HepG2 (cell line): ENCODE results near the gene HMHB1. TPM values are rescaled to one million over a fixed set of nuclear protein-coding genes. Genes with fewer than 3 reads are reported as not detected.

Experiments
- ARHGAP35 ChIP-seq: sonication (generic); formaldehyde crosslinking; IDR thresholded peaks from 2 replicates; pipeline ENCODE4 v1.9.0; 2022; ENCODE audit warnings: mild to moderate bottlenecking, inconsistent platforms, moderate library complexity, missing genetic modification reagents, borderline replicate concordance
- BRD4 ChIP-seq: sonication (generic); formaldehyde crosslinking; IDR thresholded peaks from 2 replicates; pipeline ENCODE4 v1.4.0; 2020; ENCODE audit warnings: missing genetic modification reagents
- ETV5 ChIP-seq: IDR thresholded peaks from 2 replicates; pipeline ENCODE4 v1.6.1; 2018; ENCODE audit warnings: missing biosample characterization, missing genetic modification reagents, inconsistent platforms, borderline replicate concordance
- FOXJ3 ChIP-seq: sonication (generic); formaldehyde crosslinking; IDR thresholded peaks from 2 replicates; pipeline ENCODE4 v1.4.0; 2020; ENCODE audit warnings: missing genetic modification reagents, mild to moderate bottlenecking, borderline replicate concordance
- GATAD1 ChIP-seq: IDR thresholded peaks from 2 replicates; pipeline ENCODE4 v1.6.1; 2016; ENCODE audit warnings: missing genetic modification reagents, missing compliant biosample characterization
- HMGXB4 ChIP-seq, 2 experiments: sonication (generic) in 1 of 2; formaldehyde crosslinking in 1 of 2; IDR thresholded peaks; 2 replicates each; pipeline versions ENCODE4 v1.4.0 to v1.6.1; 2018 to 2020; ENCODE audit warnings: missing genetic modification reagents in 2 of 2, borderline replicate concordance in 1 of 2, low read depth in 1 of 2, mild to moderate bottlenecking in 1 of 2, missing biosample characterization in 1 of 2
- HOXA3 ChIP-seq: sonication (generic); formaldehyde crosslinking; IDR thresholded peaks from 2 replicates; pipeline ENCODE4 v1.5.0; 2020; ENCODE audit warnings: missing genetic modification reagents
- MED1 ChIP-seq: sonication (generic); formaldehyde crosslinking; IDR thresholded peaks from 2 replicates; pipeline ENCODE4 v1.4.0; 2020; ENCODE audit warnings: missing genetic modification reagents
- NRL ChIP-seq: sonication (generic); formaldehyde crosslinking; IDR thresholded peaks from 2 replicates; pipeline ENCODE4 v1.5.0; 2020; ENCODE audit warnings: missing genetic modification reagents, mild to moderate bottlenecking, moderate library complexity, borderline replicate concordance
- RFX3 ChIP-seq: IDR thresholded peaks from 2 replicates; pipeline ENCODE4 v1.6.1; 2016; ENCODE audit warnings: missing biosample characterization, missing genetic modification reagents
- SNAPC2 ChIP-seq: sonication (generic); formaldehyde crosslinking; IDR thresholded peaks from 2 replicates; pipeline ENCODE4 v1.8.1; 2022; ENCODE audit warnings: mild to moderate bottlenecking, missing genetic modification reagents
- SNAPC5 ChIP-seq: sonication (generic); formaldehyde crosslinking; IDR thresholded peaks from 2 replicates; pipeline ENCODE4 v1.8.1; 2023; ENCODE audit warnings: mild to moderate bottlenecking, missing genetic modification reagents, borderline replicate concordance
- SRSF9 ChIP-seq: fragments of 200-400 bp; formaldehyde crosslinking; IDR thresholded peaks from 2 replicates; pipeline ENCODE4 v1.6.1; 2018; ENCODE audit warnings: borderline replicate concordance, mild to moderate bottlenecking, low read depth, low read length; ENCODE audit not compliant: insufficient read depth, poor library complexity, severe bottlenecking
- TCF7L2 ChIP-seq: IDR thresholded peaks from 2 replicates; pipeline ENCODE4 v1.6.1; 2011; ENCODE audit warnings: mild to moderate bottlenecking, low read depth, low read length, moderate library complexity
- ZNF446 ChIP-seq: sonication (generic); formaldehyde crosslinking; IDR thresholded peaks from 2 replicates; pipeline ENCODE4 v1.5.0; 2020; ENCODE audit warnings: mild to moderate bottlenecking, missing genetic modification reagents
- ZNF549 ChIP-seq: sonication (generic); formaldehyde crosslinking; IDR thresholded peaks from 2 replicates; pipeline ENCODE4 v1.5.0; 2020; ENCODE audit warnings: missing genetic modification reagents
- ZNF644 ChIP-seq: IDR thresholded peaks from 2 replicates; pipeline ENCODE4 v1.6.1; 2016; ENCODE audit warnings: low read depth
- ZNF713 ChIP-seq: sonication (generic); formaldehyde crosslinking; IDR thresholded peaks from 2 replicates; pipeline ENCODE4 v1.4.0; 2020; ENCODE audit warnings: mild to moderate bottlenecking, missing genetic modification reagents
- ZNF777 ChIP-seq: sonication (generic); formaldehyde crosslinking; IDR thresholded peaks from 2 replicates; pipeline ENCODE4 v1.4.0; 2020; ENCODE audit warnings: missing genetic modification reagents
- polyA plus RNA-seq, 8 experiments: library from polyadenylated mRNA; depleted of rRNA in 3 of 8; stranded (reverse) in 7 of 8; unstranded in 1 of 8; fragments of >200 nt; fragmentation: Illumina TruSeq in 4 of 8; extraction: Trizol in 4 of 8; gene quantifications; 2 replicates each; pipeline versions ENCODE4 v1.2.1 to v1.2.3, GENCODE V29; 2011 to 2016; ENCODE audit warnings: low read depth in 4 of 8, missing spikeins in 1 of 8, mixed read lengths in 1 of 8; ENCODE audit not compliant: insufficient read depth in 1 of 8
- total RNA-seq, 5 experiments: library from RNA; depleted of rRNA; stranded (reverse); fragments of >200 nt; fragmentation: Illumina TruSeq; extraction: Trizol; gene quantifications; 2 replicates each; pipeline ENCODE4 v1.2.3, GENCODE V29; 2016; ENCODE audit warnings: low read depth in 1 of 5
- TF ChIP-seq, protein P1 (sequence below): sonication (generic); formaldehyde crosslinking; conservative IDR thresholded peaks from 2 replicates; pipeline ENCODE4 v1.4.0; 2020; ENCODE audit warnings: missing genetic modification reagents
- TF ChIP-seq, protein P2 (sequence below): sonication (generic); formaldehyde crosslinking; IDR thresholded peaks from 2 replicates; pipeline ENCODE4 v1.8.1; 2023; ENCODE audit warnings: mild to moderate bottlenecking, missing genetic modification reagents
- TF ChIP-seq, protein P3 (sequence below): sonication (generic); formaldehyde crosslinking; IDR thresholded peaks from 2 replicates; pipeline ENCODE4 v1.5.0; 2020; ENCODE audit warnings: mild to moderate bottlenecking, missing genetic modification reagents, moderate library complexity

HMHB1 gene
- total and polyA plus RNA-seq, 2 of the 13 experiments (the other 11 are each of a cell fraction or from before 2014, with no cell fraction given) = not detected

- TF ChIP-seq SRSF9 (no peak), ZNF777 (CRISPR knock-in tag) (no peak), BRD4 (no peak), RFX3 (no peak), MED1 (0 out of 2 replicates have a peak, but pooled peaks have one; percentile 49), ZNF713 (CRISPR knock-in tag) (no peak), NRL (CRISPR knock-in tag) (no peak), ARHGAP35 (no peak), SNAPC5 (CRISPR knock-in tag) (no peak), SNAPC2 (CRISPR knock-in tag) (no peak), ZNF549 (no peak), HMGXB4 (CRISPR knock-in tag; IDR thresholded peaks at IDR 0.05; ENCODE audit: borderline replicate concordance in 1 of 2, low read depth in 1 of 2) (peak in 1 of 2 experiments; percentile 63; a peak in 1 of 4 replicates), FOXJ3 (CRISPR knock-in tag) (no peak), TCF7L2 (no peak), ZNF644 (CRISPR knock-in tag) (no peak), GATAD1 (CRISPR knock-in tag) (0 out of 2 replicates have a peak, but pooled peaks have one; percentile 19), ZNF446 (CRISPR knock-in tag) (no peak), HOXA3 (CRISPR knock-in tag) (peak; percentile 28; the same call in 1 of the 2 replicates), ETV5 (CRISPR knock-in tag) (no peak)
- TF ChIP-seq, protein P1, sequence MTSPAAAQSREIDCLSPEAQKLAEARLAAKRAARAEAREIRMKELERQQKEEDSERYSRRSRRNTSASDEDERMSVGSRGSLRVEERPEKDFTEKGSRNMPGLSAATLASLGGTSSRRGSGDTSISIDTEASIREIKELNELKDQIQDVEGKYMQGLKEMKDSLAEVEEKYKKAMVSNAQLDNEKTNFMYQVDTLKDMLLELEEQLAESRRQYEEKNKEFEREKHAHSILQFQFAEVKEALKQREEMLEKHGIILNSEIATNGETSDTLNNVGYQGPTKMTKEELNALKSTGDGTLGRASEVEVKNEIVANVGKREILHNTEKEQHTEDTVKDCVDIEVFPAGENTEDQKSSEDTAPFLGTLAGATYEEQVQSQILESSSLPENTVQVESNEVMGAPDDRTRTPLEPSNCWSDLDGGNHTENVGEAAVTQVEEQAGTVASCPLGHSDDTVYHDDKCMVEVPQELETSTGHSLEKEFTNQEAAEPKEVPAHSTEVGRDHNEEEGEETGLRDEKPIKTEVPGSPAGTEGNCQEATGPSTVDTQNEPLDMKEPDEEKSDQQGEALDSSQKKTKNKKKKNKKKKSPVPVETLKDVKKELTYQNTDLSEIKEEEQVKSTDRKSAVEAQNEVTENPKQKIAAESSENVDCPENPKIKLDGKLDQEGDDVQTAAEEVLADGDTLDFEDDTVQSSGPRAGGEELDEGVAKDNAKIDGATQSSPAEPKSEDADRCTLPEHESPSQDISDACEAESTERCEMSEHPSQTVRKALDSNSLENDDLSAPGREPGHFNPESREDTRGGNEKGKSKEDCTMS = no peak
- TF ChIP-seq, protein P2, sequence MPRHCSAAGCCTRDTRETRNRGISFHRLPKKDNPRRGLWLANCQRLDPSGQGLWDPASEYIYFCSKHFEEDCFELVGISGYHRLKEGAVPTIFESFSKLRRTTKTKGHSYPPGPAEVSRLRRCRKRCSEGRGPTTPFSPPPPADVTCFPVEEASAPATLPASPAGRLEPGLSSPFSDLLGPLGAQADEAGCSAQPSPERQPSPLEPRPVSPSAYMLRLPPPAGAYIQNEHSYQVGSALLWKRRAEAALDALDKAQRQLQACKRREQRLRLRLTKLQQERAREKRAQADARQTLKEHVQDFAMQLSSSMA (CRISPR knock-in tag) = no peak
- TF ChIP-seq, protein P3, sequence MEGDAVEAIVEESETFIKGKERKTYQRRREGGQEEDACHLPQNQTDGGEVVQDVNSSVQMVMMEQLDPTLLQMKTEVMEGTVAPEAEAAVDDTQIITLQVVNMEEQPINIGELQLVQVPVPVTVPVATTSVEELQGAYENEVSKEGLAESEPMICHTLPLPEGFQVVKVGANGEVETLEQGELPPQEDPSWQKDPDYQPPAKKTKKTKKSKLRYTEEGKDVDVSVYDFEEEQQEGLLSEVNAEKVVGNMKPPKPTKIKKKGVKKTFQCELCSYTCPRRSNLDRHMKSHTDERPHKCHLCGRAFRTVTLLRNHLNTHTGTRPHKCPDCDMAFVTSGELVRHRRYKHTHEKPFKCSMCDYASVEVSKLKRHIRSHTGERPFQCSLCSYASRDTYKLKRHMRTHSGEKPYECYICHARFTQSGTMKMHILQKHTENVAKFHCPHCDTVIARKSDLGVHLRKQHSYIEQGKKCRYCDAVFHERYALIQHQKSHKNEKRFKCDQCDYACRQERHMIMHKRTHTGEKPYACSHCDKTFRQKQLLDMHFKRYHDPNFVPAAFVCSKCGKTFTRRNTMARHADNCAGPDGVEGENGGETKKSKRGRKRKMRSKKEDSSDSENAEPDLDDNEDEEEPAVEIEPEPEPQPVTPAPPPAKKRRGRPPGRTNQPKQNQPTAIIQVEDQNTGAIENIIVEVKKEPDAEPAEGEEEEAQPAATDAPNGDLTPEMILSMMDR (CRISPR knock-in tag) = peak; percentile 97
Observed at GRCh38 chr5:143824851-143825720, 13.1 kb downstream of the HMHB1 start (continued).
